Tibial nerve (tissue), 4 donors: ENCODE data around the gene SIAH2.

ENCODE experiments used
- EP300 ChIP-seq, 2 donors: sonication (generic); formaldehyde crosslinking; IDR thresholded peaks; one replicate each; pipeline ENCODE4 v1.6.1; 2017; ENCODE audit warnings: antibody characterized with exemption in 2 of 2, mild to moderate bottlenecking in 1 of 2
- TF ChIP-seq, protein P1 (sequence below), 5 experiments: fragments of 200-600 bp in 3 of 5; fragments of 450-650 bp in 2 of 5; sonication (generic) in 3 of 5; IDR thresholded peaks; one replicate each; pipeline ENCODE4 v1.5.1; 2016 to 2019; ENCODE audit warnings: antibody characterized with exemption in 5 of 5, mild to moderate bottlenecking in 3 of 5, moderate library complexity in 2 of 5

DNA sequence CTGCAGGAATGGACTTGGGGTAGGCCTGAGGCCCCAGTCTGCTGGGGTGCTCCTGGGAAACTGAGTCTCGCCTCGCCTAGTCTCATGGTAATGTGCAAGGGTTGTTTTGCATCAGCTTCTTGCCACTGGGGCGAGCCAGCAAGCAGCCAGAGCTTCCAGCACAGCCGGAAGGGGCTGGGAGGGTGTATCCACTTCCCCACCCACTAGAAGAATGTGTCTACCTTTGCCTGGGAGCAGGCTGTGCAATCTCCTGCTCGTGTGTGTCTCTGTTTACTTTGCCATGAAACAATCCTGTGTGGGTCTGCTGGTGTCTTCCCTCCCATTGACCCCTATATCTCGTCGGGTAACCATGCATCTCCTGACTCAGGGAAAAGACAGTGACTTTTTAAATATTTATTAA, 37.4 kb downstream of the SIAH2 start:
- TF ChIP-seq, protein P1, sequence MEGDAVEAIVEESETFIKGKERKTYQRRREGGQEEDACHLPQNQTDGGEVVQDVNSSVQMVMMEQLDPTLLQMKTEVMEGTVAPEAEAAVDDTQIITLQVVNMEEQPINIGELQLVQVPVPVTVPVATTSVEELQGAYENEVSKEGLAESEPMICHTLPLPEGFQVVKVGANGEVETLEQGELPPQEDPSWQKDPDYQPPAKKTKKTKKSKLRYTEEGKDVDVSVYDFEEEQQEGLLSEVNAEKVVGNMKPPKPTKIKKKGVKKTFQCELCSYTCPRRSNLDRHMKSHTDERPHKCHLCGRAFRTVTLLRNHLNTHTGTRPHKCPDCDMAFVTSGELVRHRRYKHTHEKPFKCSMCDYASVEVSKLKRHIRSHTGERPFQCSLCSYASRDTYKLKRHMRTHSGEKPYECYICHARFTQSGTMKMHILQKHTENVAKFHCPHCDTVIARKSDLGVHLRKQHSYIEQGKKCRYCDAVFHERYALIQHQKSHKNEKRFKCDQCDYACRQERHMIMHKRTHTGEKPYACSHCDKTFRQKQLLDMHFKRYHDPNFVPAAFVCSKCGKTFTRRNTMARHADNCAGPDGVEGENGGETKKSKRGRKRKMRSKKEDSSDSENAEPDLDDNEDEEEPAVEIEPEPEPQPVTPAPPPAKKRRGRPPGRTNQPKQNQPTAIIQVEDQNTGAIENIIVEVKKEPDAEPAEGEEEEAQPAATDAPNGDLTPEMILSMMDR (IDR thresholded peaks at IDR 0.05): no peak
- no peak for TF ChIP-seq EP300 (IDR thresholded peaks at IDR 0.05)
